ENCODE data around the gene HSP90AB1. TPM values are rescaled to one million over a fixed set of nuclear protein-coding genes. Genes with fewer than 3 reads are reported as not detected.

HSP90AB1 gene
- total RNA-seq, 1 experiment from 2014 or later = 1,986 TPM

GRCh38 chr6:44247338-44248302, 719 bp downstream of the HSP90AB1 start:
- H3K23ac ChIP-seq (ENCODE audit: insufficient read length, low read depth, low read length) = no peak overlapping the region
- no peaks in the 10 kb centered on the region for H4K20me1 ChIP-seq (ENCODE audit: control insufficient read depth, insufficient read depth, insufficient read length)
- no peak overlapping the region for H3T11ph ChIP-seq (ENCODE audit: low read length)
- H2BK5ac ChIP-seq (ENCODE audit: insufficient read length, low read length) = no peak overlapping the region
- no peak overlapping the region for H4K91ac ChIP-seq (ENCODE audit: insufficient read length, low read depth, low read length)
- H3K56ac ChIP-seq (ENCODE audit: insufficient read length, low read depth, low read length) = no peak overlapping the region
- H3K4ac ChIP-seq (ENCODE audit: low read depth, low read length) = no peak overlapping the region; the same call in 1 of the 2 replicates
- no peaks in the 10 kb centered on the region for H3K9me3 ChIP-seq (ENCODE audit: control insufficient read depth, low read depth, low read length)
- WGBS (ENCODE audit: extremely low coverage, insufficient read length, low lambda C conversion rate) = no CpG with 5 or more reads among the region's 52 CpGs
- no peak overlapping the region for H2BK15ac ChIP-seq (ENCODE audit: low read depth, low read length)
- H3K14ac ChIP-seq (ENCODE audit: insufficient read depth, low read length) = peak overlapping the region; percentile 86
- peaks cover 12% of the 10 kb centered on the region; the same call in 1 of the 2 replicates for H3K4me1 ChIP-seq (ENCODE audit: insufficient read depth, low read length)
- no peak overlapping the region for H4K5ac ChIP-seq (ENCODE audit: insufficient read length, low read depth, low read length)
- Mint-ChIP-seq H3K27me3 (ENCODE audit: low read depth) (peaks cover 12% of the 10 kb centered on the region), H3K4me1 (peaks cover 40 to 43% of the 10 kb centered on the region in 2 experiments), H3K27ac (peak overlapping the region; percentile 97 to 100 (median 98)), H3K4me3 (peak overlapping the region; percentile 99 to 100), H3K9me3 (peaks cover 3 to 4% of the 10 kb centered on the region in 2 experiments; a peak in 3 of 5 replicates), H3K36me3 (ENCODE audit: insufficient read depth in 1 of 3, low read depth in 3 of 3) (peaks cover 52 to 58% (median 56%) of the 10 kb centered on the region in 3 experiments)
- no peak overlapping the region for H2BK12ac ChIP-seq (ENCODE audit: insufficient read length, low read depth, low read length)
- no peak overlapping the region for H3K27ac ChIP-seq (ENCODE audit: insufficient read length, low read depth, low read length)
- TF ChIP-seq CTCF (conservative IDR thresholded peaks at IDR 0.05) = no peak
- no peak overlapping the region for H2AK5ac ChIP-seq (ENCODE audit: insufficient read length, low read length)
- H3K79me1 ChIP-seq (ENCODE audit: insufficient read depth, low read depth, low read length, poor library complexity, severe bottlenecking) = no peaks in the 10 kb centered on the region
- H2AFZ ChIP-seq (ENCODE audit: low read length) = no peak overlapping the region
- peak overlapping the region; percentile 64 for H3K18ac ChIP-seq (ENCODE audit: insufficient read length, low read depth, low read length)
- no peak for DNase-seq
- peak overlapping the region; percentile 76 for H3K4me2 ChIP-seq (ENCODE audit: insufficient read depth, insufficient read length, low read length)
- no peak overlapping the region for H4K8ac ChIP-seq (replicated peaks; ENCODE audit: insufficient read length, low read depth, low read length)
- H3K23me2 ChIP-seq (ENCODE audit: insufficient read length, low read depth, low read length, poor library complexity, severe bottlenecking) = peaks cover 10% of the 10 kb centered on the region
- peaks cover 27% of the 10 kb centered on the region for H3K79me2 ChIP-seq (ENCODE audit: insufficient read depth, low read length)
- H3K27me3 ChIP-seq (ENCODE audit: insufficient read depth, low read length) = no peaks in the 10 kb centered on the region
- no peak overlapping the region for H2BK120ac ChIP-seq (ENCODE audit: low read depth, low read length, poor library complexity, severe bottlenecking)
- no peak overlapping the region for H2BK20ac ChIP-seq (ENCODE audit: low read depth, low read length, poor library complexity, severe bottlenecking)
- H3K9ac ChIP-seq (ENCODE audit: extremely low read depth, insufficient read length, low read length) = peak overlapping the region; percentile 98
